Left ventricle myocardium inferior (tissue), 1 donor: Measurements from ENCODE around the gene PRKCZ. TPM values are rescaled to one million over a fixed set of nuclear protein-coding genes. Genes with fewer than 3 reads are reported as not detected.

ENCODE experiments used
- DNase-seq: peaks from one replicate; pipeline ENCODE4 v3.0.0-alpha.2; 2020
- H3K27ac ChIP-seq: fragments of 200-600 bp; replicated peaks from 2 replicates; pipeline ENCODE4 v1.8.0; 2021
- H3K27me3 ChIP-seq: fragments of 200-600 bp; 2 replicates; pipeline ENCODE4 v1.8.0; 2021; ENCODE audit warnings: low read depth
- H3K36me3 ChIP-seq: fragments of 200-600 bp; 2 replicates; pipeline ENCODE4 v1.8.0; 2021
- H3K4me1 ChIP-seq: fragments of 200-600 bp; 2 replicates; pipeline ENCODE4 v1.8.0; 2021
- H3K4me3 ChIP-seq: fragments of 200-600 bp; 2 replicates; pipeline ENCODE4 v1.8.0; 2021; ENCODE audit warnings: mild to moderate bottlenecking, moderate library complexity
- H3K9me3 ChIP-seq: fragments of 200-600 bp; replicated peaks from 2 replicates; pipeline ENCODE4 v1.8.0; 2021
- CTCF ChIP-seq: fragments of 200-600 bp; IDR thresholded peaks from 2 replicates; pipeline ENCODE4 v1.8.0; 2021; ENCODE audit warnings: antibody characterized with exemption, mild to moderate bottlenecking, borderline replicate concordance
- intact Hi-C: fragments of 100-400 bp; cut with micrococcal nuclease; formaldehyde crosslinking; loops from one replicate; pipeline ENCODE4 v1.11.0; 2022
- total RNA-seq: library from RNA; stranded (reverse); fragmentation: NEBNext Ultra II Directional; extraction: Animal tissue kit (Norgen Biotek cat#: 25700); gene quantifications from one replicate; pipeline ENCODE4 v1.2.1, GENCODE V29; 2021
- donor health status: DM: no; HTN: yes; CAD: no; lungs with severe emphysema.

The PRKCZ gene
- total RNA-seq, 1 donor from 2014 or later = 19.1 TPM

- H3K4me1 ChIP-seq = peaks cover 13% of the 10 kb centered on the region
- no peaks in the 10 kb centered on the region for H3K9me3 ChIP-seq
- intact Hi-C loops = no loop called here
- no peak overlapping the region for H3K4me3 ChIP-seq
- H3K27me3 ChIP-seq = peaks cover 95% of the 10 kb centered on the region
- no peak for TF ChIP-seq CTCF
- DNase-seq = no peak
- no peaks in the 10 kb centered on the region for H3K36me3 ChIP-seq
- no peak overlapping the region for H3K27ac ChIP-seq
Measured at GRCh38 chr1:2016123-2016522, 34.1 kb upstream of the PRKCZ start.

- no peaks in the 10 kb centered on the region for H3K36me3 ChIP-seq
- peaks cover 95% of the 10 kb centered on the region for H3K27me3 ChIP-seq
- peaks cover 13% of the 10 kb centered on the region for H3K4me1 ChIP-seq
- peak overlapping the region; percentile 14 for H3K4me3 ChIP-seq
- no peak overlapping the region for H3K27ac ChIP-seq
- DNase-seq = no peak
- no peaks in the 10 kb centered on the region for H3K9me3 ChIP-seq
- intact Hi-C loops = no loop called here
- TF ChIP-seq CTCF = no peak
Measured at GRCh38 chr1:2018217-2019171, 31.7 kb upstream of the PRKCZ start.

GRCh38 chr1:2019172-2019543 is 31.1 kb upstream of the PRKCZ start, which contains the start of gene GABRD:
TSS of gene GABRD (plus strand) at chr1:2019345. CDS start at chr1:2019424, 79 bp downstream.
- Histone ChIP-seq H3K4me3 (peak within 1 kb of the TSS; percentile 55), H3K27me3 (peaks cover 95% of the 10 kb centered on the region), H3K36me3 (no peaks in the 10 kb centered on the region), H3K9me3 (no peaks in the 10 kb centered on the region), H3K4me1 (peaks cover 13% of the 10 kb centered on the region), H3K27ac (no peak within 1 kb of the TSS)
- intact Hi-C loops = no loop called here
- DNase-seq = no peak
- no peak for TF ChIP-seq CTCF

GRCh38 chr1:2019571-2020309 is 30.5 kb upstream of the PRKCZ start:
- DNase-seq = no peak
- Histone ChIP-seq H3K9me3 (no peaks in the 10 kb centered on the region), H3K27ac (no peak overlapping the region), H3K4me3 (peak overlapping the region; percentile 55), H3K36me3 (no peaks in the 10 kb centered on the region), H3K4me1 (peaks cover 13% of the 10 kb centered on the region), H3K27me3 (peaks cover 96% of the 10 kb centered on the region)
- no peak for TF ChIP-seq CTCF
- intact Hi-C loops = no loop called here

GRCh38 chr1:2020310-2020655 is 29.9 kb upstream of the PRKCZ start:
- no peak for TF ChIP-seq CTCF
- intact Hi-C loops = no loop called here
- no peak overlapping the region for H3K27ac ChIP-seq
- peaks cover 93% of the 10 kb centered on the region for H3K27me3 ChIP-seq
- no peaks in the 10 kb centered on the region for H3K36me3 ChIP-seq
- H3K9me3 ChIP-seq = no peaks in the 10 kb centered on the region
- H3K4me1 ChIP-seq = peaks cover 18% of the 10 kb centered on the region
- peak overlapping the region; percentile 55 for H3K4me3 ChIP-seq
- no peak for DNase-seq
